ENCODE data around the gene TMEM256. TPM values are rescaled to one million over a fixed set of nuclear protein-coding genes. Genes with fewer than 3 reads are reported as not detected.

The TMEM256 gene
- total RNA-seq (10 to 100 TPM; 51.9 to 78.7 (median 69.5) TPM), polyA plus RNA-seq (100 to 1,000 TPM in 1 of 2 donors, 10 to 100 TPM in 1; 74.4 to 195 TPM)
- long read RNA-seq, donor 1, transcript TMEM256-201 (4 exons, 486 nt) = major isoform, 21 of 23 reads
- long read RNA-seq, donor 1, partial matches to known transcripts = 1 of 23 reads
- long read RNA-seq, donor 1, other reads (novel, unspliced or antisense) = 1 of 23 reads
- long read RNA-seq, donor 2, transcript TMEM256-201 (4 exons, 486 nt) = major isoform, 11 of 11 reads
- long read RNA-seq, donor 2, partial matches to known transcripts = 0 of 11 reads
- long read RNA-seq, donor 2, other reads (novel, unspliced or antisense) = 0 of 11 reads
- long read RNA-seq, donor 3, transcript TMEM256-201 (4 exons, 486 nt) = major isoform, 13 of 13 reads
- long read RNA-seq, donor 3, partial matches to known transcripts = 0 of 13 reads
- long read RNA-seq, donor 3, other reads (novel, unspliced or antisense) = 0 of 13 reads

DNA sequence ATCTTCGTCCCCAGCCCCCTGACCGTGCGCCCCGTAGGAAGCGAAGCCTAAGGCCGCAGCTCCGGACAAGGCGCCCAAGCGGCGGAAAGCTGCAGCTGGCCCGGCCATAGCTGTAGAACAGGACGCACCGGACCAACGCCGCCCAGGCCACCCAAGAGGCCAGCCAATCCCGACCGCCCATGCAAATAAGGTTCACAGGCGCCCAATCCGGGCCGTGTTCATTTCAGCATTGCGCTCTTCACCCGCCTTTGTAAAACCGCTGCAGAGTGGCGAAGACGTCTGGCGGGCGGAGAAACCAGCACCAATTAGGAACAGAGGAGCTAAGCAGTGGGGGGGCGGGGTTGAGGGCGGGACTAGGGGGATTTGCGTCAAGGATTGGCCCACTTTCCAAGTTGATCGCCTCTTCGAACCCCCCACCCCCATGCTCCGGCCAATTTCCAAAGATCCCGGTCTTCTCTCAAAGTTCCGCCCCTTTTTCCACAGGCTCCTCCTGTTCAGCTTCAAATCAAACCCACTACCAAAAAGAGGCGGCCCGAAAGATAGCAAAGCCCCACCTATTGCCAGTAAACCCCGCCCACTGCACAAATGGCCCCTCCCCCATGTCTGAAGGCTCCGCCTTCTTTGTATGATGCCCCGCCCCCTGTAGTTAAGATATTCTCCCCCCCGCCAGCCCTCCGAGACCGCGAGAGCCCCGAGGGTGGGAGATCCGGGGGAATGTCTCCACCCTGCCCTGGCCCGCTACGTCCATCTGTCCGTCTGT, at the start of gene TMEM256:
TSS of gene TMEM256 (minus strand) at position 121 of the 760 bp plus-strand sequence. CDS start at position 108, 13 bp downstream.
- Histone ChIP-seq H3K4me3 (peak within 1 kb of the TSS; percentile 49 to 88 (median 72)), H3K27ac (peak within 1 kb of the TSS; percentile 83 to 98 (median 92)), H3K4me1 (peaks cover 5 to 34% (median 17%) of the 10 kb centered on the region in 12 donors), H3K36me3 (peaks cover 0 to 9% (median 0%) of the 10 kb centered on the region in 9 donors), H3K9me3 (no peaks in the 10 kb centered on the region), H3K27me3 (peaks cover 0 to 5% (median 0%) of the 10 kb centered on the region in 9 donors)
- 0 to 1% (median 0%) methylated on average over 28 to 49 of the region's 49 CpGs for WGBS, 4 donors
- intact Hi-C loops (cut with DNase I) = loop anchor here in 6 of 10 donors (1.0 to 5.0 kb wide), 8 partner anchors 10 to 157 kb away; partner anchors contain the start of genes POLR2A (in 3 of the 6), KCTD11 (in 2 of the 6), TMEM102 (in 2 of the 6) and FGF11 (in 1 of the 6)
- peak; percentile 99 for DNase-seq
- TF ChIP-seq, protein P1, sequence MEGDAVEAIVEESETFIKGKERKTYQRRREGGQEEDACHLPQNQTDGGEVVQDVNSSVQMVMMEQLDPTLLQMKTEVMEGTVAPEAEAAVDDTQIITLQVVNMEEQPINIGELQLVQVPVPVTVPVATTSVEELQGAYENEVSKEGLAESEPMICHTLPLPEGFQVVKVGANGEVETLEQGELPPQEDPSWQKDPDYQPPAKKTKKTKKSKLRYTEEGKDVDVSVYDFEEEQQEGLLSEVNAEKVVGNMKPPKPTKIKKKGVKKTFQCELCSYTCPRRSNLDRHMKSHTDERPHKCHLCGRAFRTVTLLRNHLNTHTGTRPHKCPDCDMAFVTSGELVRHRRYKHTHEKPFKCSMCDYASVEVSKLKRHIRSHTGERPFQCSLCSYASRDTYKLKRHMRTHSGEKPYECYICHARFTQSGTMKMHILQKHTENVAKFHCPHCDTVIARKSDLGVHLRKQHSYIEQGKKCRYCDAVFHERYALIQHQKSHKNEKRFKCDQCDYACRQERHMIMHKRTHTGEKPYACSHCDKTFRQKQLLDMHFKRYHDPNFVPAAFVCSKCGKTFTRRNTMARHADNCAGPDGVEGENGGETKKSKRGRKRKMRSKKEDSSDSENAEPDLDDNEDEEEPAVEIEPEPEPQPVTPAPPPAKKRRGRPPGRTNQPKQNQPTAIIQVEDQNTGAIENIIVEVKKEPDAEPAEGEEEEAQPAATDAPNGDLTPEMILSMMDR (IDR thresholded peaks at IDR 0.05) = no peak
- peak; percentile 94 to 99 for TF ChIP-seq POLR2A (IDR thresholded peaks at IDR 0.05)
- ATAC-seq = peak; percentile 93 to 97 (median 96)

DNA sequence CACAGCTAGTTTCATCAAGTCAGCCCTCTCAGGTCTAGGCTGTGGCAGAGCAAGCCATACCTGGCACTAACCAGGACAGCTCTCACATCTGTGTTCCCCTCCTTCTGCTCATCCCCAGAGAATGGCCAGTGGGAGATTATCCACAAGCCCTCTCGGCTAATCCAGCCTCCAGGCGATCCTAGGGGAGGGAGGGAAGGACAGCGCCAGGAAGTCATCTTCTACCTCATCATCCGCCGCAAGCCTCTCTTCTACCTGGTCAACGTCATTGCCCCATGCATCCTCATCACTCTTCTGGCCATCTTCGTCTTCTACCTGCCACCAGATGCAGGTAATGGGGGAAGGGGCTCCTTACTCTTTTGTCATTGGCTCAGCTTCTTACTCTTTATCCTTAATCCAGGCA, 44.6 kb upstream of the TMEM256 start:
- TF ChIP-seq, protein P1 (IDR thresholded peaks at IDR 0.05) = no peak
- no peak for TF ChIP-seq POLR2A (IDR thresholded peaks at IDR 0.05)
- Histone ChIP-seq H3K4me3 (no peak overlapping the region), H3K9me3 (no peaks in the 10 kb centered on the region), H3K36me3 (no peaks in the 10 kb centered on the region), H3K27ac (no peak overlapping the region), H3K27me3 (peaks cover 0 to 30% (median 0%) of the 10 kb centered on the region in 9 donors), H3K4me1 (peaks cover 0 to 24% (median 9%) of the 10 kb centered on the region in 12 donors)
- ATAC-seq (no peak), DNase-seq (peak in 1 of 5 donors; percentile 10)
- 91 to 92% (median 92%) methylated on average over 7 of the region's 7 CpGs for WGBS, 4 donors
- intact Hi-C loops (cut with DNase I) = loop anchor here in 1 of 10 donors (10.0 kb wide), 1 partner anchor 396 kb away; no protein-coding TSS in a partner anchor

DNA sequence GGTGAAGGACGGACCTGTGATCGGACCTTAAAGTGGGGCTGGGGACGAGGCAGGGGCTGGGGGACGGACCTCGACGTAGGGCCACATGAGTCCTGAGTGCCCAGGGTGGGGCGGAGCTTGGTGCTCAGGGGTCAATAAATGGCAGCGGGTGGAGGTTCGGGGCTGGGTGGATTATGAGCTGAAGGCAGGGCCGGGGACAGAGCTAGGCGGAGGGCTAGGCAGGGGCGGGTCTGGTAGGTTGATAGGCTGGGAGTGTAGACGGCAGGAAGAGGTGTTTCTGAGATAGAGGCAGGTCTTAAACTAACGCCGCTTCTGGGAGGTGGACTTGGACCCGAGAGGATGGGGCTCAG, 41.7 kb upstream of the TMEM256 start:
- H3K27me3 ChIP-seq = peaks cover 0 to 41% (median 2%) of the 10 kb centered on the region in 9 donors

More for the DNA sequence above, 41.7 kb upstream of the TMEM256 start:
- Histone ChIP-seq H3K4me1 (peaks cover 0 to 28% (median 11%) of the 10 kb centered on the region in 12 donors), H3K9me3 (no peaks in the 10 kb centered on the region), H3K36me3 (no peaks in the 10 kb centered on the region), H3K27ac (peak overlapping the region in 5 of 12 donors; percentile 27 to 77 (median 65)), H3K4me3 (peak overlapping the region; percentile 40 to 64 (median 54))
- TF ChIP-seq, protein P1 (IDR thresholded peaks at IDR 0.05) = no peak
- no peak for TF ChIP-seq POLR2A (IDR thresholded peaks at IDR 0.05)
- intact Hi-C loops (cut with DNase I) = loop anchor here in 1 of 10 donors (10.0 kb wide), 1 partner anchor 399 kb away; no protein-coding TSS in a partner anchor
- ATAC-seq = peak; percentile 15 to 43 (median 37)
- no peak for DNase-seq
- 9 to 30% (median 18%) methylated on average over 16 of the region's 16 CpGs for WGBS, 4 donors

Data from heart left ventricle (tissue), 16 donors.